Right atrium auricular region (tissue), 2 donors: ENCODE results near the gene NFATC2. TPM values are rescaled to one million over a fixed set of nuclear protein-coding genes. Genes with fewer than 3 reads are reported as not detected.
"Not testable (repeated sequence)": the region's sequence is repeated elsewhere in the genome, so short reads cannot be mapped to it uniquely, and the experiment has no call there.

Experiments
- DNase-seq: peaks from one replicate; pipeline ENCODE4 v3.0.0-alpha.2; 2019; ENCODE audit warnings: low spot score
- H3K27ac ChIP-seq, 2 donors: fragments of 200-600 bp; sonication (generic); 1 replicate in 1 of 2; 2 replicates in 1 of 2; pipeline ENCODE4 v1.5.1; 2016 to 2019
- H3K27me3 ChIP-seq, 2 donors: fragments of 200-600 bp; sonication (generic); one replicate each; pipeline versions ENCODE4 v1.5.1 to v1.6.0; 2017 to 2019
- H3K36me3 ChIP-seq: fragments of 200-600 bp; sonication (generic); one replicate; pipeline ENCODE4 v1.5.1; 2016
- H3K4me1 ChIP-seq, 2 donors: fragments of 200-600 bp; sonication (generic); one replicate each; pipeline versions ENCODE4 v1.5.1 to v1.6.0; 2017 to 2019
- H3K4me3 ChIP-seq, 2 donors: fragments of 200-600 bp; sonication (generic); 1 replicate in 1 of 2; 2 replicates in 1 of 2; pipeline ENCODE4 v1.5.1; 2017 to 2019; ENCODE audit warnings: mild to moderate bottlenecking in 1 of 2, moderate library complexity in 1 of 2
- H3K9me3 ChIP-seq, 2 donors: fragments of 200-600 bp; sonication (generic); one replicate each; pipeline ENCODE4 v1.5.1; 2019
- CTCF ChIP-seq, 2 donors: fragments of 200-600 bp; sonication (generic); IDR thresholded peaks; one replicate each; pipeline ENCODE4 v1.5.1; 2019; ENCODE audit warnings: antibody characterized with exemption in 2 of 2
- total RNA-seq, 2 donors: library from RNA; depleted of rRNA; stranded (reverse); fragments of >200 nt; gene quantifications; one replicate each; pipeline ENCODE4 v1.1.0, GENCODE V29; 2016

Gene NFATC2
- total RNA-seq, 2 donors from 2014 or later: 8.6 to 12.5 TPM

GRCh38 chr20:51542033-51542570 is 417 bp downstream of the NFATC2 start:
- TF ChIP-seq CTCF (IDR thresholded peaks at IDR 0.05): peak; percentile 20 to 52
- H3K27ac ChIP-seq: peak overlapping the region; percentile 88 to 94
- no peaks in the 10 kb centered on the region for H3K9me3 ChIP-seq
- no peaks in the 10 kb centered on the region for H3K36me3 ChIP-seq
- H3K4me3 ChIP-seq: peak overlapping the region; percentile 48 to 59
- H3K4me1 ChIP-seq: peaks cover 3 to 39% of the 10 kb centered on the region in 2 donors
- no peak for DNase-seq
- no peaks in the 10 kb centered on the region for H3K27me3 ChIP-seq

- no peaks in the 10 kb centered on the region for H3K27me3 ChIP-seq
- no peaks in the 10 kb centered on the region for H3K36me3 ChIP-seq
- H3K4me1 ChIP-seq: peaks cover 3 to 46% of the 10 kb centered on the region in 2 donors
- H3K4me3 ChIP-seq: peak overlapping the region; percentile 48 to 59
- DNase-seq: peak; percentile 91
- no peaks in the 10 kb centered on the region for H3K9me3 ChIP-seq
- no peak for TF ChIP-seq CTCF (IDR thresholded peaks at IDR 0.05)
- H3K27ac ChIP-seq: peak overlapping the region; percentile 88 to 94
Measured at GRCh38 chr20:51541189-51542032, 1.1 kb downstream of the NFATC2 start.

DNA sequence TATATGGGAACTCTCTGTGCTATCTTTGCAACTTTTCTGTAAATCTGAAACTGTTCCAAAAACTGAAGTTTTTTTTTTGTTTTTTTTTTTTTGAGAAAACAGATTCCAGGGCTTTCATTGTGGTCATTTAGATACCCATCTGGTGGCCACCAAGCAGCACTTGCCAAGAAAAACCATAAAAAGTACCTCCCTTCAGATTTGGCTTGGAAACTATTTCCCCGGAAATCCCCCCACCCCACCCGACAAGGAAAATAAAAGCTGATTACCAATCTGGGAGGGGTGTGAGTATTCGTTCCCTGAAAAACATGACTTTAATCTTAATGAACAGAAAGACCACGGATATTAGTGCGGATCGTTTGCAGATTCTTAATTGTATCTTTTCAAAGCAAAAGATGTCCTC is 1.9 kb downstream of the NFATC2 start:
- H3K36me3 ChIP-seq: no peaks in the 10 kb centered on the region
- H3K27ac ChIP-seq: peak overlapping the region; percentile 88 to 94
- no peaks in the 10 kb centered on the region for H3K27me3 ChIP-seq
- peak overlapping the region in 1 of 2 donors; percentile 59 for H3K4me3 ChIP-seq
- no peaks in the 10 kb centered on the region for H3K9me3 ChIP-seq
- DNase-seq: no peak
- peaks cover 3 to 54% of the 10 kb centered on the region in 2 donors for H3K4me1 ChIP-seq
- TF ChIP-seq CTCF (IDR thresholded peaks at IDR 0.05): no peak

DNA sequence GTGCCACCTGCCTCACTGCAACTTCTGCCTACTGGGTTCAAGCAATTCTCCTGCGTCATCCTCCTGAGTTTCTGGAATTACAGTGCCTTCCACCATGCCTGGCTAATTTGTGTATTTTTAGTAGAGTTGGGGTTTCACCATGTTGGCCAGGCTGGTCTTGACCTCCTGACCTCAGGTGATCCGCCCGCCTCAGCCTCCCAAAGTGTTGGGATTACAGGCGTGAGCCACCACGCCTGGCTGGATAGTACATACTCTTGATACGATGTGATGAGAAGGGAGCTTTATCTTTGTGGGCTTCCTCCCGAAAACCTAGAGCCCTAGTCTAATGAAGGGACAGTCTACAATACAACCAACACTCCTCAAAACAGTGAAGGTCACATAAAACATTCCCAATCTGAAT is 2.4 kb downstream of the NFATC2 start:
- H3K4me3 ChIP-seq, H3K27me3 ChIP-seq, H3K9me3 ChIP-seq, H3K36me3 ChIP-seq, DNase-seq: not testable (repeated sequence)
- Histone ChIP-seq H3K27ac (peak overlapping the region; percentile 88 to 94), H3K4me1 (peaks cover 3 to 60% of the 10 kb centered on the region in 2 donors)

DNA sequence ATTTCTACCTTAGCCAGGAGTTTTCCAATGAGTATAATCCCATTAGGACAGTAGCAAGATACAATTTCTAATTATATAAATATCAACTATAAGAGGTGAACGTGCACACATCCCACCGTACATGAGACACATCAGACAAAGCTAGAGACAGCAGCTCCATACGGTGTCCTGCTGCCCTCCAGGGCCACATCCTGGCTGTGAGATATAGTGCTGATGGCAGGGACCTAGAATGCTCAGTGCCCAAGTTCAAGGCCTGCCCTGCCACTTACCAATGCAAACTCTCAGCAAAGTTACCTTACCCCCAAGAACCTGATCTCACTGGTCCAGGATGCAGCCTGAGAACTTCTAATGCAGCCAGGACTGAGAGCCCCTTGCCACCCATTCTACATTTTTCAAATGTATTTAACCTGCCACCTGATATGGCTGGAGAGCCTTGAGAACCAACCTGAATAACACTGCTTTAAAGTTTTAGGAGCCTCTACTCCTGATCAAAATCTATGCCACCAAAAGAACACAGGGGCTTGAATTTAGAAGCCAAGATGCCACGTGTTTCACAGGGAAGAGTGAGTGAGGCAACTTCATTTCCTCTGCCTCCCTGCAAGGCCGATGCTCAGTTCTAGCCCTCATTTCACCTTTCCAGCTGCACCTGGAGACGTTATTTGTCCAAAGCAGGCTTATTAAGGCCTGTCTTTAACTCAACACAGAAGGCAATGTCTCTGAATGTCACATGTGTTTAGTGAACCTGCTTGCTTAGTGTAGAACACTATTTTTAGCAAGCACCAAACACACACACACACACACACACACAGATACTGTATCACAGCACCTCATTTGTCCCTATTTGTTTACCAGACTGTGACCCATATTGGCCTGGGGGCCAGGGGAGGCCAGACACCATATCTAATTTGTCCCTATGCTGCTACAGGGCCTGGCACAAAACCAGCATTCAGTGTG is 6.1 kb downstream of the NFATC2 start:
- peaks cover 3 to 73% of the 10 kb centered on the region in 2 donors for H3K4me1 ChIP-seq
- no peaks in the 10 kb centered on the region for H3K36me3 ChIP-seq
- no peak overlapping the region for H3K4me3 ChIP-seq
- peak overlapping the region; percentile 50 to 87 for H3K27ac ChIP-seq
- peak in 1 of 2 donors; percentile 37 for TF ChIP-seq CTCF (IDR thresholded peaks at IDR 0.05)
- DNase-seq: no peak
- H3K27me3 ChIP-seq: no peaks in the 10 kb centered on the region
- H3K9me3 ChIP-seq: no peaks in the 10 kb centered on the region
